A549 (cell line): ENCODE measurements around the gene CCL24. TPM values are rescaled to one million over a fixed set of nuclear protein-coding genes. Genes with fewer than 3 reads are reported as not detected.
"Not testable (repeated sequence)": the region's sequence is repeated elsewhere in the genome, so short reads cannot be mapped to it uniquely, and the experiment has no call there.

Experiments
- ATAC-seq, 2 experiments: fragments of 200-7000 bp in 1 of 2; fragments of >200 bp in 1 of 2; cut with Nextera tagmentation in 1 of 2; cut with Tn5 transposase in 1 of 2; 3 replicates each; pipeline versions ENCODE4 v1.8.0 to v1.9.1; 2018 to 2020; ENCODE audit warnings: mild to moderate bottlenecking in 1 of 2, moderate library complexity in 1 of 2
- CTCF ChIA-PET: fragments of 300-600 bp; sonication (Branson Sonifier 250); formaldehyde crosslinking; extraction: SDS; loops from one replicate; lab custom pipeline; 2021; ENCODE audit warnings: antibody characterized with exemption, inconsistent platforms; lab: Yijun Ruan, JAX
- POLR2A ChIA-PET: fragments of 350-600 bp; formaldehyde crosslinking; extraction: SDS; loops from one replicate; lab custom pipeline; 2021; ENCODE audit warnings: antibody characterized with exemption, inconsistent platforms; lab: Yijun Ruan, JAX
- DNase-seq, 2 experiments: peaks; one replicate each; pipeline versions ENCODE4 v3.0.0 to v3.0.0-alpha.2; 2011 to 2016; ENCODE audit warnings: low read depth in 1 of 2, low spot score in 1 of 2
- FAIRE-seq: peaks from 2 replicates; lab custom pipeline; 2011; peaks lifted over from hg19 to GRCh38; lab: Jason Lieb, UNC
- H3K27ac ChIP-seq, 2 experiments: fragments of >200 bp; sonication (Bioruptor Twin); formaldehyde crosslinking; 3 replicates each; pipeline ENCODE4 v1.5.1; 2016 to 2017
- H3K4me1 ChIP-seq: fragments of >200 bp; sonication (Bioruptor Twin); formaldehyde crosslinking; 3 replicates; pipeline ENCODE4 v1.6.1; 2016
- H3K4me2 ChIP-seq: fragments of >200 bp; sonication (Bioruptor Twin); formaldehyde crosslinking; 3 replicates; pipeline ENCODE4 v1.6.1; 2016
- H3K4me3 ChIP-seq: fragments of >200 bp; sonication (Bioruptor Twin); formaldehyde crosslinking; 3 replicates; pipeline ENCODE4 v1.5.1; 2016
- H3K9me3 ChIP-seq: fragments of >200 bp; sonication (Bioruptor Twin); formaldehyde crosslinking; 3 replicates; pipeline ENCODE4 v1.6.1; 2016
- BHLHE40 ChIP-seq: IDR thresholded peaks from 2 replicates; pipeline ENCODE4 v1.6.1; 2012; ENCODE audit warnings: low read depth, low read length, inconsistent platforms
- E2F6 ChIP-seq: IDR thresholded peaks from 2 replicates; pipeline ENCODE4 v1.6.1; 2012; ENCODE audit warnings: low read depth, borderline replicate concordance
- EHMT2 ChIP-seq: fragments of 200-600 bp; sonication (generic); IDR thresholded peaks from 2 replicates; pipeline ENCODE4 v1.6.1; 2016; ENCODE audit warnings: antibody characterized with exemption, low read depth, mild to moderate bottlenecking, moderate library complexity
- ESRRA ChIP-seq: fragments of 150-350 bp; IDR thresholded peaks from 2 replicates; pipeline ENCODE4 v1.6.1; 2014; ENCODE audit warnings: mild to moderate bottlenecking, low read length, borderline replicate concordance
- HOXB13 ChIP-seq: fragments of 250-450 bp; sonication (Bioruptor Pico); IDR thresholded peaks from 2 replicates; pipeline ENCODE4 v1.5.0; 2020; ENCODE audit warnings: low read depth, mild to moderate bottlenecking, moderate library complexity
- HOXB5 ChIP-seq: fragments of 250-450 bp; sonication (Bioruptor Pico); IDR thresholded peaks from 2 replicates; pipeline ENCODE4 v1.5.0; 2020; ENCODE audit warnings: mild to moderate bottlenecking, moderate library complexity
- KDM1A ChIP-seq: fragments of 200-600 bp; sonication (generic); IDR thresholded peaks from 2 replicates; pipeline ENCODE4 v1.6.1; 2016; ENCODE audit warnings: low read depth, mild to moderate bottlenecking
- KDM5A ChIP-seq: fragments of 200-600 bp; sonication (generic); IDR thresholded peaks from 2 replicates; pipeline ENCODE4 v1.6.1; 2016; ENCODE audit warnings: antibody characterized with exemption, mild to moderate bottlenecking
- NFE2L2 ChIP-seq: fragments of 150-350 bp; conservative IDR thresholded peaks from 2 replicates; pipeline ENCODE4 v1.6.1; 2014; ENCODE audit warnings: low read length
- NPAS2 ChIP-seq: fragments of 250-450 bp; sonication (Bioruptor Pico); IDR thresholded peaks from 2 replicates; pipeline ENCODE4 v1.8.0; 2022; ENCODE audit warnings: mild to moderate bottlenecking, moderate library complexity, borderline replicate concordance
- PHF8 ChIP-seq: fragments of 200-600 bp; sonication (generic); IDR thresholded peaks from 2 replicates; pipeline ENCODE4 v1.6.1; 2016; ENCODE audit warnings: low read depth, mild to moderate bottlenecking, antibody characterized with exemption, moderate library complexity, borderline replicate concordance
- POLR2A ChIP-seq: IDR thresholded peaks from 2 replicates; pipeline ENCODE4 v1.6.1; 2012; ENCODE audit warnings: mild to moderate bottlenecking, low read length
- RCOR1 ChIP-seq: fragments of 150-350 bp; IDR thresholded peaks from 2 replicates; pipeline ENCODE4 v1.6.1; 2014; ENCODE audit warnings: antibody characterized with exemption, low read length, low read depth
- REST ChIP-seq: fragments of 200-600 bp; sonication (generic); IDR thresholded peaks from 2 replicates; pipeline ENCODE4 v1.6.1; 2016; ENCODE audit warnings: antibody characterized with exemption, mild to moderate bottlenecking, moderate library complexity
- TP53 ChIP-seq: fragments of 250-450 bp; sonication (Bioruptor Pico); IDR thresholded peaks from 2 replicates; pipeline ENCODE4 v1.5.0; 2021; ENCODE audit warnings: mild to moderate bottlenecking, moderate library complexity
- ZNF302 ChIP-seq: fragments of 250-450 bp; sonication (Bioruptor Pico); IDR thresholded peaks from 2 replicates; pipeline ENCODE4 v1.9.0; 2021; ENCODE audit warnings: inconsistent platforms, mild to moderate bottlenecking, moderate library complexity
- ZSCAN20 ChIP-seq: fragments of 250-450 bp; sonication (Bioruptor Pico); IDR thresholded peaks from 2 replicates; pipeline ENCODE4 v1.8.0; 2022; ENCODE audit warnings: mild to moderate bottlenecking, moderate library complexity
- WGBS: methylation state at CpG from one replicate; pipeline ENCODE4 v1.1.6; 2017; ENCODE audit errors: missing lambda C conversion rate; 5-methylcytosine and 5-hydroxymethylcytosine counted together
- polyA plus RNA-seq, 4 experiments: library from polyadenylated mRNA; depleted of rRNA in 3 of 4; stranded (reverse); fragments of >200 nt; fragmentation: RNase III in 1 of 4; extraction: RNeasy Plus Mini Kit Qiagen cat#74134 plus additional on column Dnase treatment in 1 of 4; gene quantifications; 2 replicates in 3 of 4; 3 replicates in 1 of 4; pipeline ENCODE4 v1.2.3, GENCODE V29; 2011 to 2017
- TF ChIP-seq, protein P1 (sequence below): fragments of >200 bp; sonication (Bioruptor Twin); formaldehyde crosslinking; IDR thresholded peaks from 3 replicates; pipeline ENCODE4 v1.5.1; 2016
- TF ChIP-seq, protein P2 (sequence below): fragments of >200 bp; sonication (Bioruptor Twin); formaldehyde crosslinking; IDR thresholded peaks from 3 replicates; pipeline ENCODE4 v1.6.1; 2016
- TF ChIP-seq, protein P3 (sequence below): fragments of >200 bp; sonication (Bioruptor Twin); formaldehyde crosslinking; IDR thresholded peaks from 2 replicates; pipeline ENCODE4 v1.6.1; 2016
- TF ChIP-seq, protein P4 (sequence below): fragments of 150-350 bp; IDR thresholded peaks from 2 replicates; pipeline ENCODE4 v1.6.1; 2014; ENCODE audit warnings: low read depth, mild to moderate bottlenecking, low read length

The CCL24 gene
- polyA plus RNA-seq, 2 of the 4 experiments (the other 2 are of a cell fraction), result 0.14 TPM; not detected in 1

- FAIRE-seq (no peak), ATAC-seq (no peak), DNase-seq (no peak)
- H3K4me2 ChIP-seq, result no peak overlapping the region
- 96% methylated on average over 3 of the region's 3 CpGs for WGBS
- H3K4me3 ChIP-seq, result no peak overlapping the region
- H3K4me1 ChIP-seq, result peaks cover 19% of the 10 kb centered on the region
- ChIA-PET POLR2A (no interaction called here), CTCF (interaction anchor here (1.2 kb wide), 1 partner anchor 12 kb away, joined by 3 read pairs; no protein-coding TSS in a partner anchor)
- H3K27ac ChIP-seq, result no peak overlapping the region
- TF ChIP-seq KDM1A, result no peak
- H3K9me3 ChIP-seq, result no peaks in the 10 kb centered on the region
Measured at GRCh38 chr7:75840029-75840428, 26.4 kb upstream of the CCL24 start.

- H3K4me3 ChIP-seq, H3K4me2 ChIP-seq, H3K9me3 ChIP-seq, CTCF ChIA-PET, POLR2A ChIA-PET, ATAC-seq, FAIRE-seq, H3K27ac ChIP-seq, DNase-seq: not testable (repeated sequence)
- peaks cover 16% of the 10 kb centered on the region for H3K4me1 ChIP-seq
- 77% methylated on average over 14 of the region's 14 CpGs for WGBS
Measured at GRCh38 chr7:75838281-75838930, 24.8 kb upstream of the CCL24 start.

DNA sequence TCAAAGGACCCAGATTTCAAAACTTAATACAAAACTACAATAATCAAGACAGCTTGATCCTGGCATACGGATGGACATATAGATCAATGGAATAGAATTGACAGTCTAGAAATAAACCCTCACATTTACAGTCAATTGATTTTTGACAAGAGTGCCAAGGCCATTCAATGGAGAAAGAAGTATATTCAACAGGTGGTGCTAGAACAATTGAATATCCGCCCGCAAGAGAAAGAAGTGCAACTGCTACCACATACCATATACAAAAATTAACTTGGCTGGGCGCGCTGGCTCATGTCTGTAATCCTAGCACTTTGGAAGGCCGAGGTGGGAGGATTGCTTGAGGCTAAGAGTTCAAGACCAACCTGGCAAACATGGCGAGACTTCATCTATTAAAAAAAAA lies 23.2 kb upstream of the CCL24 start:
- POLR2A ChIA-PET, result no interaction called here
- no peak for FAIRE-seq

DNA sequence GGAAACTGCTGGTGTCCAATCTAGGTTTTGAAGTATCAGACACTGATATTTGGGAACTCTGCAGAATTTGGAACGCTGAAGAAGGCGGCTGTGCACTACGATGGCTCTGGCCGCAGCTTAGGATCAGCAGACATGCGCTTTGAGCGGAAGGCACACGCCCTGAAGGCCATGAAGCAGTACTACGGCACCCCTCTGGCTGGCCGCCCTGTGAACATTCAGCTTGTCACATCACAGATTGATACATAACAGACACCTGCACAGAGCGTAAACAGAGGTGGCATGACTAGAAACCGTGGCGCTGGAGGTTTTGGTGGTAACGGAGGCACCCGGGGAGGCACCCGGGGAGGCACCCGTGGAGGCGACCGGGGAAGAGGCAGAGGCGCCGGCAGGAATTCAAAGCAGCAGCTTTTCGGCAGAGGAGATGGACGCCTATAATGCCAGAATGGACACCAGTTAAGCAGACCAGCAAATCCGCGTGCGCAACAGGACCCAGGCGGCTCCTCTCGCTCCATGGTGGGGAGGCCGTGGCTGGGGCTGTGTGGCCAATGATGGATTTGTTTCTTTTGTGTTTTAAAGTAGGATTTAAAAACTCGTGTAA lies 22.2 kb upstream of the CCL24 start:
- Histone ChIP-seq H3K4me3 (no peak overlapping the region), H3K27ac (no peak overlapping the region), H3K4me1 (no peaks in the 10 kb centered on the region), H3K4me2 (no peak overlapping the region), H3K9me3 (no peaks in the 10 kb centered on the region)
- TF ChIP-seq E2F6 (no peak), ESRRA (no peak), HOXB5 (no peak), RCOR1 (no peak), BHLHE40 (no peak), REST (no peak), ZNF302 (no peak), NPAS2 (CRISPR knock-in tag) (no peak), NFE2L2 (no peak), HOXB13 (CRISPR knock-in tag) (no peak), POLR2A (no peak), EHMT2 (no peak)
- TF ChIP-seq, protein P1, sequence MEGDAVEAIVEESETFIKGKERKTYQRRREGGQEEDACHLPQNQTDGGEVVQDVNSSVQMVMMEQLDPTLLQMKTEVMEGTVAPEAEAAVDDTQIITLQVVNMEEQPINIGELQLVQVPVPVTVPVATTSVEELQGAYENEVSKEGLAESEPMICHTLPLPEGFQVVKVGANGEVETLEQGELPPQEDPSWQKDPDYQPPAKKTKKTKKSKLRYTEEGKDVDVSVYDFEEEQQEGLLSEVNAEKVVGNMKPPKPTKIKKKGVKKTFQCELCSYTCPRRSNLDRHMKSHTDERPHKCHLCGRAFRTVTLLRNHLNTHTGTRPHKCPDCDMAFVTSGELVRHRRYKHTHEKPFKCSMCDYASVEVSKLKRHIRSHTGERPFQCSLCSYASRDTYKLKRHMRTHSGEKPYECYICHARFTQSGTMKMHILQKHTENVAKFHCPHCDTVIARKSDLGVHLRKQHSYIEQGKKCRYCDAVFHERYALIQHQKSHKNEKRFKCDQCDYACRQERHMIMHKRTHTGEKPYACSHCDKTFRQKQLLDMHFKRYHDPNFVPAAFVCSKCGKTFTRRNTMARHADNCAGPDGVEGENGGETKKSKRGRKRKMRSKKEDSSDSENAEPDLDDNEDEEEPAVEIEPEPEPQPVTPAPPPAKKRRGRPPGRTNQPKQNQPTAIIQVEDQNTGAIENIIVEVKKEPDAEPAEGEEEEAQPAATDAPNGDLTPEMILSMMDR, result no peak
- TF ChIP-seq, protein P2, sequence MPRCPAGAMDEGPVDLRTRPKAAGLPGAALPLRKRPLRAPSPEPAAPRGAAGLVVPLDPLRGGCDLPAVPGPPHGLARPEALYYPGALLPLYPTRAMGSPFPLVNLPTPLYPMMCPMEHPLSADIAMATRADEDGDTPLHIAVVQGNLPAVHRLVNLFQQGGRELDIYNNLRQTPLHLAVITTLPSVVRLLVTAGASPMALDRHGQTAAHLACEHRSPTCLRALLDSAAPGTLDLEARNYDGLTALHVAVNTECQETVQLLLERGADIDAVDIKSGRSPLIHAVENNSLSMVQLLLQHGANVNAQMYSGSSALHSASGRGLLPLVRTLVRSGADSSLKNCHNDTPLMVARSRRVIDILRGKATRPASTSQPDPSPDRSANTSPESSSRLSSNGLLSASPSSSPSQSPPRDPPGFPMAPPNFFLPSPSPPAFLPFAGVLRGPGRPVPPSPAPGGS, result no peak
- TF ChIP-seq, protein P3, sequence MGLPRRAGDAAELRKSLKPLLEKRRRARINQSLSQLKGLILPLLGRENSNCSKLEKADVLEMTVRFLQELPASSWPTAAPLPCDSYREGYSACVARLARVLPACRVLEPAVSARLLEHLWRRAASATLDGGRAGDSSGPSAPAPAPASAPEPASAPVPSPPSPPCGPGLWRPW, result no peak
- TF ChIP-seq, protein P4, sequence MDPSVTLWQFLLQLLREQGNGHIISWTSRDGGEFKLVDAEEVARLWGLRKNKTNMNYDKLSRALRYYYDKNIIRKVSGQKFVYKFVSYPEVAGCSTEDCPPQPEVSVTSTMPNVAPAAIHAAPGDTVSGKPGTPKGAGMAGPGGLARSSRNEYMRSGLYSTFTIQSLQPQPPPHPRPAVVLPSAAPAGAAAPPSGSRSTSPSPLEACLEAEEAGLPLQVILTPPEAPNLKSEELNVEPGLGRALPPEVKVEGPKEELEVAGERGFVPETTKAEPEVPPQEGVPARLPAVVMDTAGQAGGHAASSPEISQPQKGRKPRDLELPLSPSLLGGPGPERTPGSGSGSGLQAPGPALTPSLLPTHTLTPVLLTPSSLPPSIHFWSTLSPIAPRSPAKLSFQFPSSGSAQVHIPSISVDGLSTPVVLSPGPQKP, result no peak
- CTCF ChIA-PET, result interaction anchor here (1.1 kb wide), 1 partner anchor 31 kb away, joined by 3 read pairs; no protein-coding TSS in a partner anchor
- ATAC-seq (peak in 1 of 2 experiments; percentile 43; a peak in 1 of 6 replicates), FAIRE-seq (no peak), DNase-seq (no peak)
- 85% methylated on average over 29 of the region's 29 CpGs for WGBS
- POLR2A ChIA-PET, result no interaction called here

More for the DNA sequence above, 23.2 kb upstream of the CCL24 start:
- Histone ChIP-seq H3K4me2 (no peak overlapping the region), H3K4me1 (no peaks in the 10 kb centered on the region)
- ATAC-seq (no peak), DNase-seq (no peak)
- CTCF ChIA-PET, result interaction anchor here (1.0 kb wide), 1 partner anchor 30 kb away, joined by 3 read pairs; no protein-coding TSS in a partner anchor
- 84% methylated on average over 7 of the region's 7 CpGs for WGBS
- TF ChIP-seq PHF8 (no peak), TP53 (CRISPR knock-in tag) (no peak), NPAS2 (CRISPR knock-in tag) (no peak), ZSCAN20 (CRISPR knock-in tag) (no peak), KDM5A (no peak)
- TF ChIP-seq, all 56 proteins: peak for 0
- Histone ChIP-seq H3K27ac (no peak overlapping the region), H3K9me3 (no peaks in the 10 kb centered on the region), H3K4me3 (no peak overlapping the region)
